ENCODE measurements around the gene RPL5.

RPL5 gene

DNA sequence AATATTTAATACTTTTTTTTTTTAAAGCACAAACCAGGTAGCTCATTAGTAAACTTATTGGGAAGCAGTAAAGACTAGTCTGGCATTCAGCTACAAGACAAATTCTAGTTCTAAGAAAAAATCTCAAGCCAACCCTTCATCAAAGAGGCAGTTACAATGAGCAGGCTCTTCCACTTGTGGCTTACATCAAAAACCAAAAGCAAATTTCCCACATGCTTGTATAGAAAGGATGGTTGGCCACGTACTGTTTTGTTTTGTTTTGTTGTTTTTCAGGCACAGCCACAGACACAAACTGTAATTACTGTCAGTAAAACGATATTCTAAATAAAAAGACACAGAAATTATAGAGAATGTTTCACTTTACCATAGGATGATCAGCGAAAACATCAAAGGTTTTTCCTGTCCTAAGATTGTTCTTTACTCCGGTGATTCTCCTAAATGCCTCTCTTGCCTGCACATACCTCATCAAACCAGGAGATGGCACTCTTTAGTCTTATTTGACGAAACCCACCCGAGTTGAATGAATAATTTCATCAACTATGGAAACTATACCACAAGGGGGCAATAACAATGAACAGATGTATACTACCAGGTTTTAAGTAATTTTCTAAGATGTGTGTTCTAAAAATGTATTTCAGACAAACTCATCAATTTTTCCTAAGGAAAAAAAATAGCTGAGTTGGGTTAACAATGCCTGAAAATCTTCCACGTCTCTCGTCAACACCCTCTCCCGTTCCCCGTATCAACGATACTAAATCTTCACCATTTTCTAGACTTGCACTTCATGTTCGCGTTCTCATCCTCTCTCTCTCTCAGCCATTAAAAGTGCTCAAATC, 26.9 kb downstream of the RPL5 start:
- DNase-seq: peak in 1 of 2 experiments; percentile 73

DNA sequence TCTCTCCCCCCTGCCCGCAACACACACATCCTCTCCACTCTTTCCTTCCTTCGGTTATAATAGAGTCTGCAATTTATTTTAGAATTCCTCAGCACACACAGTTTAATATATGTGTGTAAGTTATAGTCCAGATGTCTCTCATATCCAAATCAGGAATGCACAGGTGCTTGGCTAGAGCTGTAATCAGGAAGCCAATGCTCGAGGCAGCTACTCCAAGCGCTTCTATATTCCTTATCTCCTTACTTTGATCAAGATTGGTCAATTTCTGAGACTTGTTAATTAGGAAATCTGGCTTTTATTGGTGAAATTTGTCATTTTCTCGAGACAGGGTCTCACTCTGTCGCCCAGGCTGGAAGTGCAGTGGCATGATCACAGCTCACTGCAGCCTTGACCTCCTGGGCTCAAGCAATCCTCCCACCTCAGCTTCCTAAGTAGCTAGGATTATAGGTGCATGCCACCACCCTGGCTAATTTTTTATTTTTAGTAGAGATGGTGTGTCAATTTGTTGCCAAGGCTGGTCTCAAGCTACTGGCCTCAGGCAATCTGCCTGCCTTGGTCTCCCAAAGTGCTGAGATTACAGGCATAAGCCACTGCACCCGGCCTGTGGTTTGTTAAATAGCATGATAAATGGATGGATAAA, 27.7 kb downstream of the RPL5 start:
- no peak for DNase-seq

DNA sequence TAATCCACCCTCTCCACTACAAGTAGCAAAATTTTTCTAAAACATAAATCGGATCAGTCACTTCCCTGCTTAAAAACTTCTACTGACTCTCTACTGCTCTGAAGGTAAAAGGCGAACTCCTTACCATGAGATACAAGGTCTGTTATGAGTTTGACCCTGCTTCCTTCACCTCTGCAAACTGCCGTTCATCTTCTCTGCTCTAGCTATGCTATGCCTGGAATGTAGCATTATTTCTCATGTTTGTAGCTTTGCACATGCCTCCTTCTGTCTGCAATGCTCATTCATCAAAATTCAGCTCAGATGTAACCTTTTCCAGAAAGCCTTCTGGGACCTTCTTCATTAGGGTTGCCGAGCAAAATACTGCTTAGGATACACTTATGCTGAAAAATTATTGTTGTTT, 30.8 kb downstream of the RPL5 start:
- DNase-seq: no peak

DNA sequence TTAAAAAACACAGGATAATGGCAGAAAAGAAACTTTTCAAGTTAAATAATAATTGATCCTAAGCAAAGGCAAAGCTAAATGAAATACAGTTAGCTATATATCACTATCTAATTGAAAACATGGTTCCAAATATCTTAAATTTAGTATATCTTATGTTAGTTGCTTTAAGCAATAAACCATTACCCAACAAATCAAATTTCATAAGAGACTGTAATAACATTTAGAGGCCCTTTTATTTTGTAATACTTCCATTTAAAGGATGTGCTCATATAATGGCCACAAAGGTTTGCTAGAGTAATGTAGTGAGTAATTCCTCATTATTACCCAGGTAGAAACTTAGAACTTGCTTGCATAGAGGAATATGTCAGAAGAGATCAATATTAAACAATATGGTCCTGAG, 32.3 kb downstream of the RPL5 start:
- no peak for DNase-seq

DNA sequence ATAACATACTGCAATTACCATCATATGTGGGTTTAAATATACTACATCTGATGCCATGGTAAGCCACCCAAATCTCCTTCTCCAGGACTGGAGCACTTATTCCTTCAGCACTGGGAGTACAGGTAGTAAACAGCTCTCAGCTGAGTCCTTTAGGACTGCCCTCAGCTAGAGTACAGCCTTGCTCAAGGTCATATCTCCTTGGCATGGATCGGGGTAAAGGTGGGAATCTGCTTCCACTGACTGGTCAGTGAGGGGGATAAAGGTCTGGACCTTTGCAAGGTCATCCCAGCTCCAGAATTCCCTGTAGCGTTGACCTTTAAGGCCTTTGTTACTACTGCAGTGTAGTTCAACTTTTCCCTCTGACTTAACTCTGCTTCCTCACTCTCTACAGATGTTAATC, 38.8 kb downstream of the RPL5 start:
- no peak for DNase-seq

DNA sequence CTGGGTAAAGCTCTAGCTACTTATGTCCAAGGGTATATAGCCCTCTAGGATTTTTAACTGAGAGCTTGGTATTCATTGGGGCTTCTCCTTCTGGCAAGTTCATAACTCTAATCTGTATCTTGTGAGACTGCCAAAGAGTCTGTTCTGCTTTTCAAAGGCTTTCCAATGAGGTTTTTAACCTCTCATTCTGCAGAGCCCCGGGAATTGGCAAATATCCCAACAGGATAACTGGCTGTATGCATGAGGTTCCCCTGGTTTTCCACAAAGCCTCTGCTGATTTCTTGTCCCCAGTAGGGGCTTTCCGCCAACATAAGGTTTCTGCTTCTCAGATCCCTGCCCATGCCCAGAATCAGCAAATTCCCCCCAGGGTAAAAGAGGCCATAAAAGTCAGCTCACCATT, 40.9 kb downstream of the RPL5 start:
- no peak for DNase-seq

DNA sequence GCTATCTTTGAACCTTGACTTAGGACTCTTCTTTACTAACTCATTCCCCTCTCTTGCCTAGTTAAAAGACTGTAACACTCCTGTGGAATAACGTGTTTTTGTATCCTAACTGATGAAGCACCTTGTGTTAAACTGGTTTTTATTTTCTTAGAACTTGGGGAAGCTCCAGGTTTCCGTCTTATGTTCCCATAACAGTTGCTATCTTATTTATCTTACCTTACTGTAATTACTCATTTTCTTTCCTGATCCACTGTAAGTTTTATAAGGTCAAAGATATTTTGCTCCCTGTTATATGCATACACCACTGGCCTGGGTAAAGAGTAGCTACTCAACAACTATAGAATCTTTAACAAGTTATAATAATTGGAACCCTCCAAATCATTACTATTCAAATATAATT, 43.1 kb downstream of the RPL5 start:
- no peak for DNase-seq

DNA sequence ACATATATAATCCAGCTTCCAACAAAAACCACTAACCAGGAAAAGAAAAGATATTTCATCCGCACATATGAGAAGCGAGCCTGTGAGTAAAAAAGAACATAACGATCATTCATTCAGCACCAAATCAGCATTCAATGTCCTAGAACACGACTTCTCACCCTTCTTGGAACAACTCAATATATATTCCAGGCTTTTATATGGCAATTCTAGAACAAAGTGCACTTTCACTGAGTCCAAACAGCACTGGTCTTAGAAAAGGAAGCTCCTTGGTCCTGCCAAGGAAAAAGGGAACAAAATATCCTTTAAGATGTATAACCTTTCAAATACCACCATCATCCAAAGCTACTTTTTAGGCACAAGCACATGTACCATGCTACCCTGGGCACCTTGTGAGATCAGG, 44.5 kb downstream of the RPL5 start:
- DNase-seq: no peak

DNA sequence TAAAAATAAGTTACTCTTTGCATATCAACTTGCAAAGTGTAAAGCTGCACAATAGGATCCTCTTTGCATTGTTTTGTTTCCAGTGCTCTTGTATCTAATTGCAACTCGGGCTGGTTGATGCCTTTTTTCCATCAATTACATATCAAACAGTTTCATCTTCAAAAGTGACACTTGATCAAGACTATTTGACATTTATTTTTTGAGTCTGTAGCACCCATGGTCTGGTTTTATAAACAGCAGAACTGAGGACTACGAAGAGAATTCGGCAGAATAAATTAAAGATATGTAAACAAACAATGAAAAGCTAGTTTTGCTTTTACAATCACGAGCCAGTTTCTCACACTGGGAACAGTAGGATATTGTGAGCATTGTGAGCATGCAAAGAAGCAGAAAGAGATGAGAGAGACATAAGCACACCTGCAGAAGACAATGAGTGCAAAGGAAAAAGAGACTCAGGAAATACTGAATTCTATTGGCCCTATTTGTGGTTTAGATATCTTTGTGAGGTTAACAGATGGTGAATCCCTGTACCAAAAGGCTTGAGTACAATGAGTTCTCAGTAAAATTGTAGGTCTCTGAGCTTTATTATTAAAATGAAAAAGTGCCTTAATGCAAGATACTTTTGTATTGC, 45.4 kb downstream of the RPL5 start:
- no peak for DNase-seq

DNA sequence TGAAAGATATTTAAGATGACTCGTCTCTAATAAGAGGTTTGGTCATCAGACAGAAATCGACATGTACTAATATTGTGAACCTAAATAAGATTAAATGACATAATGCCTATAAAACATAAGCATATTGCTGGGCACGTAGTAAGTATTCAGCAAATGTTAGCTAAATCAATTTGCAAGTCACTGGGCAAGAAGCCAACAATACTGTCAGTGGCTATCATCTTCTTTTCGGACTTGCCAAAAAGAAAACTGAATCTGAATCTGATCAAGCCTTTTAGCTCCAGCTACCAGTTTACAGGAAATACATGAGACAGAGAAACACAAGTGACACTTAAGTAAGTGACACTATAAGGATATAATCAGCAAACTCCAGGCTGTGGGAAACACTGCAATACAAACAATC, 46.0 kb downstream of the RPL5 start:
- DNase-seq: no peak

DNA sequence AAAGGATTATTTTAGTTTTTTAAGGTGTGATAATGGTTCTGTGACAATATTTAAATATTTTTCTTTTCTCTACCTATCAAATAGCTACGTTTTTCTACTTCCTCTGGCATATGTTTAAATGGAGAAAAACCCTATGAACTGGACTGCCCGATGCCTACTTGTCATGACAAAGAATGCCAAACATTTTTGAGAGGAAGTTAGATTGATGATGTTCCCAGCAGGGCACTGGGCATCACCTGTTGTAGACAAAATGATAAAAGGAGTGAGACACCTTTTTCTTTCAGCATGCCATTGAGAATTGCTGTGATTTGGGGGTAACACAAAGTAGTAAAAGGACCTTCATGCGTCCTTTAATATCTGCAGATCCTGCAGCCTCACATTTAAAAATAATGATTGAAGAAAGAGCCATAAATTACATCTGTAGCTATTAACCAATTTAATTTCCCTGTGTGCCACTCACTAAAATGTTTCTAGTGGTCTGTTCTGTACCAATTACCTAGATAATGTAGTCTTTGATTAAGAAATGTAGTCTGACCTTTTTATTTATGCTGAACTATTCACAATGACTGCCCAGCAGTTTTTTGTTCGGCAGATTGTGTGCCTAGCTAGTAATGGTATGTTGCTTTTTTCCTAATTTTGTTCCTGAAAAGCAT, 47.6 kb downstream of the RPL5 start:
- DNase-seq: no peak

DNA sequence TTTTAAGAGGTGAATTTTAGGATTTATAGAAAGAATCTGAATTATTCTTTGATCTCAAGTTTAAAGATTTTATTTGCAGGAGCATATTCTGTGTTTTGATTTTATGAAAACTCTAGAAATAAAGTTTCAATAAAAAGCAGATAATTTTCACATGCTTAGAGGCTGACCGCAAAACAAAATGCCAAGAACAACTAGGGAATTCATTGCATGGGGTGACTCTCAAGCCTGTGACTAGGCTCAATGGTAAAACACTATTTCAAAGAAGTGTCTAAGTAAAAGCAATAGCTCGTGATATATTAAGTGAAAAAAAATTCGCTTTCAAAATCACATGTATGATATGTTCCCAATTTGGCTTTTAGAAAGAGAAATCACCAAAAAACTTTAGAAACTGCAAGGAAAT, 49.6 kb downstream of the RPL5 start:
- DNase-seq: no peak

DNA sequence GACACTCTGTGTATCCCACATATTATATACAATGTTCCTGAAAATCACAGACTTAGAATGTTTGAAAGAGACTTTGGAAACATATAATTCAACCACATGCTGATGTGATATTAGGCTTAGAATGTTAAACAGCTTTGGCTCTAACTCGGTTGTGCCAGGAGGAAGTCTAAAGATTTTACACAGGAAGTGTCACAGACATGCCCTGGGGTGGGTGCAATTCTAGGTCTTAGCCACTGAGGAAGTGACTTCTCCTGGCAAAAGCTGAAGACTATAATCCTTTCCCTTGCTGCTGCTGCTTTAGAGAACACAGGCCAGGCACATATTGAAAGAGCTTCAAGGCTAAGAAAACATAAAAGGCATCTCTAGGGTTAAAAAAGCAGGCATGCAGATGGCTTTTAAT, 51.0 kb downstream of the RPL5 start:
- DNase-seq: no peak

DNA sequence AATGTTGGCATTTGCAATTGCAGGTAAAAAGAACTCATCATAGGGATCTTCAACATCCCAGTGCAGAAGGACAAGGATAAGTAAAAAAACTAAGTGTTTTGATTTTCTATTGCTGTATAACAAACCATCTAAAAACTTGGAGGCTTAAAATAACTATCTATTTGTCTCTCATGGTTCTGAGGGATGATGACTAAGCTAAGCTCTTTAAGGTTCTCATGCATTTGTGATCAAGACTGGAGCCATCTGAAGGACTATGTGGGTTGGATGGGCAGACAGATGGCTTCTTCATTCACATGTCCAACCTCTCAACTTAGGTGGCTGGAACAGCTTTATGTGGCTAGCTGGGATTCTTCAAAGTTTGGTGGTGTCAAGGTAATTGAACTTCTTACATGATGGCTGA, 51.5 kb downstream of the RPL5 start:
- no peak for DNase-seq

DNA sequence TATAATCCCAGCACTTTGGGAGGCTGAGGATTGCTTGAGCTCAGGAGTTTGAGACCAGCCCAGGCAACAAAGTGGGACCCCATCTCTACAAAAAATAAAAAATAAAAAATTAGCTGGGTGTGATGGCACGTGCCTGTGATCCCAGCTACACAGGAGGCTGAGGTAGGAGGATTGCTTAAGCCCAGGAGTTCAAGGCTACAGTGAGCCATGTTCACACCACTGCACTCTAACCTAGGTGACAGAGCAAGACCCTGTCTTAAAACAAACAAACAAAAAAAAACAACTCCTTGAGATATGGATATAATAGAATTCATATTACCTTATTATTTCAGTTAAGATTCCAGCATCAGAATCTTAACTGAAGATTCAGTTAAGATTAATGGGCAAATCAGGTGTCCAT, 52.4 kb downstream of the RPL5 start:
- no peak for DNase-seq

DNA sequence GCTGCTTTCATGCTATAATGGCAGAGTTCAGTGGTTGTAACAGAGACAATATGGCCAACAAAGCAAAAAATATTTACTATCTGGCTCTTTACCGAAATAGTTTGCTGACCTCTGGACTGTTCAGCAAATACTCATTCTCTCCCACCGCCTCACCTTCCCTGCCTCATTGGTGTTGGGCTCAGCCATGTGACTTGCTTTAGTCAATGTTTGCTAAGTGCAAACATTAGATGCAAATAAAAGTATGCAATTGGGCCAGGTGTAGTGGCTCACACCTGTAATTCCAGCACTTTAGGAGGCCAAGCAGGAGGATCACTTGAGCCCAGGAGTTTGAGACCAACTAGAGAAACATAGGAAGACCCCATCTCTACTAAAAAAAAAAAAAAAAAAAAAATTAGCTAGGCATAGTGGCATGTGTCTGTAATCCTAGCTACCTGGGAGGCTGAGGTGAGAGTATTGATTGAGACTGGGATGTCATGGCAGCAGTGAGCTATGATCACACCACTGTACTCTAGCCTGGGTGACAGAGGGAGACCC, 55.1 kb downstream of the RPL5 start:
- DNase-seq: no peak

DNA sequence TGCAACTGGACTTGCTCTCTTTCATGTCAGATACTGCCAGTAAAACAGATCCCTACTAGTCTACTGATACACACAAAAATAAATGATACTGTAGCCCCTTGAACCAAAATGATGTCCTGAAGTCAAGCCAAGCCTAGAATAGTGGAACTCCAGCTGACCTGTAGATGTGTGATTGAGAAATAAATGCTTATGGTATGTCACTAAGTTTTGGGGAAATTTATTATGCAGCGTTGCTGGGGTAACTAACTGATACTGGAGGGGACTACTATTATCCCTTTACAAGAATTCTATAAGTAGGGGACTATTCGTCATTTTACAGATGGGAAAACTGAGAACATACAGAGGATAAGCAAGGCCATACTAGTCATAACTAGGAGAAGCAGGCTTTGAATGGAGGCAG, 55.6 kb downstream of the RPL5 start:
- DNase-seq: no peak
